Sigmoid colon (tissue), 7 donors: ENCODE measurements around the gene TFF2. TPM values are rescaled to one million over a fixed set of nuclear protein-coding genes. Genes with fewer than 3 reads are reported as not detected.
A peak's percentile ranks its signal among the peaks of the same experiment; 100 is the strongest.

Experiments used
- DNase-seq: peaks from one replicate; pipeline ENCODE4 v3.0.0-alpha.2; 2019
- H3K27ac ChIP-seq, 4 donors: fragments of 200-600 bp; sonication (generic); one replicate each; pipeline ENCODE4 v1.5.1; 2016 to 2019; ENCODE audit warnings: mild to moderate bottlenecking in 1 of 4
- H3K27me3 ChIP-seq, 3 donors: fragments of 200-600 bp; sonication (generic); one replicate each; pipeline ENCODE4 v1.5.1; 2019; ENCODE audit warnings: mild to moderate bottlenecking in 1 of 3
- H3K36me3 ChIP-seq, 4 donors: fragments of 200-600 bp; sonication (generic); one replicate each; pipeline ENCODE4 v1.5.1; 2016 to 2019
- H3K4me1 ChIP-seq, 4 donors: fragments of 200-600 bp; sonication (generic); one replicate each; pipeline ENCODE4 v1.5.1; 2017 to 2019
- H3K4me3 ChIP-seq, 4 donors: fragments of 200-600 bp; sonication (generic); one replicate each; pipeline ENCODE4 v1.5.1; 2017 to 2019; ENCODE audit warnings: mild to moderate bottlenecking in 2 of 4, moderate library complexity in 1 of 4
- H3K9me3 ChIP-seq, 4 donors: fragments of 200-600 bp in 3 of 4; sonication (generic) in 3 of 4; one replicate each; pipeline versions ENCODE4 v1.5.1 to v1.6.1; 2013 to 2019
- EP300 ChIP-seq, 4 donors: sonication (generic); formaldehyde crosslinking; IDR thresholded peaks; one replicate each; pipeline ENCODE4 v1.6.1; 2017; ENCODE audit warnings: antibody characterized with exemption in 4 of 4
- POLR2A ChIP-seq, 2 donors: fragments of 450-650 bp; IDR thresholded peaks; one replicate each; pipeline ENCODE4 v1.6.1; 2016; ENCODE audit warnings: antibody characterized with exemption in 2 of 2, mild to moderate bottlenecking in 2 of 2, moderate library complexity in 2 of 2
- POLR2AphosphoS5 ChIP-seq, 4 donors: sonication (generic); formaldehyde crosslinking; IDR thresholded peaks; one replicate each; pipeline ENCODE4 v1.6.1; 2017; ENCODE audit warnings: antibody characterized with exemption in 4 of 4
- WGBS, 2 donors: extraction: QIAGEN DNeasy Blood & Tissue Kit; methylation state at CpG; one replicate each; pipeline ENCODE4 v1.1.7; 2013; 5-methylcytosine and 5-hydroxymethylcytosine counted together
- intact Hi-C: fragments of 100-400 bp; cut with DNase I; formaldehyde crosslinking; loops from one replicate; pipeline ENCODE4 v1.15.1; 2023
- polyA plus RNA-seq, 3 donors: library from polyadenylated mRNA; stranded (reverse); fragments of 200-250 nt; gene quantifications; one replicate each; pipeline ENCODE4 v1.2.3, GENCODE V29; 2013
- total RNA-seq, 4 donors: library from RNA; depleted of rRNA; stranded (reverse); fragments of >200 nt; gene quantifications; one replicate each; pipeline ENCODE4 v1.1.0, GENCODE V29; 2016
- TF ChIP-seq, protein P1 (sequence below), 4 experiments: fragments of 450-650 bp in 3 of 4; fragments of 200-600 bp in 1 of 4; IDR thresholded peaks; one replicate each; pipeline ENCODE4 v1.5.1; 2016 to 2019; ENCODE audit warnings: antibody characterized with exemption in 4 of 4, mild to moderate bottlenecking in 3 of 4, moderate library complexity in 2 of 4
- donor health status: healthy with polysubstance abuse.
- donor health status: Bipolar disorder and iron deficiency.
- donor health status: healthy.

The TFF2 gene
- total and polyA plus RNA-seq, 7 donors, result 1.5 to 23.4 (median 3.0) TPM; not detected in 4

DNA sequence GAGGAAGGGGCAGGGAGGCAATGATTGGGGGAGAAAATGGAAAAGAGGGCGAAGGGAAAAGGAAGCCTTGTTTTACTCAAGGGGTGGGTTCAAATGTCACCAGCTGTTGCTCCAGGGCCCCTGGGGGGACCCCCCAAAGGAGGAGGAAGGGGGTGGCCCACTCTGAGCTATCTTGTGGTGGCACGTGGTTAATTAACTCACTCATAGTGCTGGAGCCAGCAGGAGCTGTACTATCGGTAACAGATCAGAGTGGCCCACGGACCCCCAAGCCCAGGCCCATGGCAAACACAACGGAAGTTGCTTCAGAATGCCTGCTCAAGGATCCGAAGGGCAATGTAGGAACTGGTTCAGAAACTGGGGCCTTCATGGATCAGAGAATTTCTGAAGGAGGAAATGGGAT, 7.2 kb downstream of the TFF2 start:
- TF ChIP-seq POLR2A (IDR thresholded peaks at IDR 0.05) (no peak), EP300 (IDR thresholded peaks at IDR 0.05) (no peak), POLR2AphosphoS5 (IDR thresholded peaks at IDR 0.05) (no peak)
- TF ChIP-seq, protein P1, sequence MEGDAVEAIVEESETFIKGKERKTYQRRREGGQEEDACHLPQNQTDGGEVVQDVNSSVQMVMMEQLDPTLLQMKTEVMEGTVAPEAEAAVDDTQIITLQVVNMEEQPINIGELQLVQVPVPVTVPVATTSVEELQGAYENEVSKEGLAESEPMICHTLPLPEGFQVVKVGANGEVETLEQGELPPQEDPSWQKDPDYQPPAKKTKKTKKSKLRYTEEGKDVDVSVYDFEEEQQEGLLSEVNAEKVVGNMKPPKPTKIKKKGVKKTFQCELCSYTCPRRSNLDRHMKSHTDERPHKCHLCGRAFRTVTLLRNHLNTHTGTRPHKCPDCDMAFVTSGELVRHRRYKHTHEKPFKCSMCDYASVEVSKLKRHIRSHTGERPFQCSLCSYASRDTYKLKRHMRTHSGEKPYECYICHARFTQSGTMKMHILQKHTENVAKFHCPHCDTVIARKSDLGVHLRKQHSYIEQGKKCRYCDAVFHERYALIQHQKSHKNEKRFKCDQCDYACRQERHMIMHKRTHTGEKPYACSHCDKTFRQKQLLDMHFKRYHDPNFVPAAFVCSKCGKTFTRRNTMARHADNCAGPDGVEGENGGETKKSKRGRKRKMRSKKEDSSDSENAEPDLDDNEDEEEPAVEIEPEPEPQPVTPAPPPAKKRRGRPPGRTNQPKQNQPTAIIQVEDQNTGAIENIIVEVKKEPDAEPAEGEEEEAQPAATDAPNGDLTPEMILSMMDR (IDR thresholded peaks at IDR 0.05), result no peak
- Histone ChIP-seq H3K36me3 (no peaks in the 10 kb centered on the region), H3K4me3 (no peak overlapping the region), H3K27me3 (peaks cover 0 to 6% (median 0%) of the 10 kb centered on the region in 3 donors), H3K4me1 (no peaks in the 10 kb centered on the region), H3K27ac (no peak overlapping the region), H3K9me3 (no peaks in the 10 kb centered on the region)
- WGBS, 2 donors, result 92 to 94% methylated on average over 6 of the region's 6 CpGs
- DNase-seq, result no peak
- intact Hi-C loops, result no loop called here

DNA sequence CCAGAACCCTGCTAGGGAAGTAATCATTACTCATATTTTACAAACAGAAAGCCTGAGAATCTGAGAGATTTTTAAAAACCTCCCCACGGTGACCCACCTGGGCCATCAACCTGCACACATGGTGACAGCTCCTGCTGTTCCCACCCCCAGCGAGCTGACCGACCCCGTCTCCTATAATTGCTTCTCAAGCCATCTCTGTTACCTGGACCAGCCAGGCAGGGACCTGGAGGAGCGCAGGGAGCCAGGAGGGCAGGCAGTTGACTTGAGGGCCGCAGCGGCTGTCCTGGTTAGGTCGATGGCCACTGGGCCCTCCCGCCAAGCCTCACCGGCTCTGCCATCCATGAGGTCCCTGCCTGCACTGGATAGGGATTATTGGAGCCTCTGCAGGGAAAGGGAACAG, 7.7 kb downstream of the TFF2 start:
- Histone ChIP-seq H3K4me1 (peaks cover 0 to 3% (median 0%) of the 10 kb centered on the region in 4 donors), H3K4me3 (no peak overlapping the region), H3K27me3 (peaks cover 0 to 2% (median 0%) of the 10 kb centered on the region in 3 donors), H3K9me3 (no peaks in the 10 kb centered on the region), H3K36me3 (no peaks in the 10 kb centered on the region), H3K27ac (no peak overlapping the region)
- intact Hi-C loops, result no loop called here
- 84 to 90% methylated on average over 10 of the region's 10 CpGs for WGBS, 2 donors
- TF ChIP-seq POLR2AphosphoS5 (IDR thresholded peaks at IDR 0.05) (no peak), EP300 (IDR thresholded peaks at IDR 0.05) (no peak), POLR2A (IDR thresholded peaks at IDR 0.05) (no peak)
- TF ChIP-seq, protein P1 (IDR thresholded peaks at IDR 0.05), result no peak
- DNase-seq, result no peak

DNA sequence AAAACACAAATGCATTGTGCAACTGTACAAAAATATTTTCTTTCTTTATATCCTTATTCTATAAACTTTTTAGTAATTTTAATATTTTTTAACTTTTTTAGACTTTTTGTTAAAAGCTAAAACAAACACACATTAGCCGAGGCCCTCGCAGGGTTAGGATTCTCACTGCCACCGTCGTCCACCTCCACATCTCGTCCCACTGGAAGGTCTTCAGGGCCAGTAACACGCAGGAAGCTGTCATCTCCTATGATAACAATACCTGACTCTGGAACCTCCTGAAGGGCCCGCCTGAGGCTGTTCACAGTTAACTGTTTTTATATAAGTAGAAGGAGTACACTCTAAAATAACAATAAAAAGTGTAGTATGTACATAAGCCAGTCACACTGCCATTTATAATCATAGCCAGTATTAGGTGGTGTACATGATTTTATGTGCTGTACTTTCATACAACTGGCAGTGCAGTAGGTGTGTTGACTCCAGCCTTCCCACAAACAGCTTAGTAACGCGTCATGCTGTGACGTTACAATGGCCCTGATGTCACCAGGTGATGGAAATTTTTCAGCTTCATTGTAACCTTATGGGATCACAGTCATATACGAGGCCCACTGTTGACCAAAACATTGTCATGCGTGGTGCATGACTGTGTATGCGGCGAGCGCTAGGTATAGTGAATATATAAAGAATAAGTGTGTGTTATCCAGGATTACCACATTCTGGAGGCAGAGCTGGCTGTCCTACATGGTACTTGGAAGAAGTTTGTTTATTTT, 8.8 kb downstream of the TFF2 start:
- no peaks in the 10 kb centered on the region for H3K9me3 ChIP-seq
- TF ChIP-seq POLR2AphosphoS5 (IDR thresholded peaks at IDR 0.05) (no peak), EP300 (IDR thresholded peaks at IDR 0.05) (no peak), POLR2A (IDR thresholded peaks at IDR 0.05) (no peak)
- TF ChIP-seq, protein P1 (IDR thresholded peaks at IDR 0.05), result no peak
- WGBS, 2 donors, result 83 to 90% methylated on average over 15 of the region's 15 CpGs
- peaks cover 0 to 7% (median 0%) of the 10 kb centered on the region in 4 donors for H3K4me1 ChIP-seq
- no peaks in the 10 kb centered on the region for H3K36me3 ChIP-seq
- intact Hi-C loops, result no loop called here
- no peak overlapping the region for H3K4me3 ChIP-seq
- H3K27ac ChIP-seq, result no peak overlapping the region
- no peak for DNase-seq
- peaks cover 0 to 2% (median 0%) of the 10 kb centered on the region in 3 donors for H3K27me3 ChIP-seq

DNA sequence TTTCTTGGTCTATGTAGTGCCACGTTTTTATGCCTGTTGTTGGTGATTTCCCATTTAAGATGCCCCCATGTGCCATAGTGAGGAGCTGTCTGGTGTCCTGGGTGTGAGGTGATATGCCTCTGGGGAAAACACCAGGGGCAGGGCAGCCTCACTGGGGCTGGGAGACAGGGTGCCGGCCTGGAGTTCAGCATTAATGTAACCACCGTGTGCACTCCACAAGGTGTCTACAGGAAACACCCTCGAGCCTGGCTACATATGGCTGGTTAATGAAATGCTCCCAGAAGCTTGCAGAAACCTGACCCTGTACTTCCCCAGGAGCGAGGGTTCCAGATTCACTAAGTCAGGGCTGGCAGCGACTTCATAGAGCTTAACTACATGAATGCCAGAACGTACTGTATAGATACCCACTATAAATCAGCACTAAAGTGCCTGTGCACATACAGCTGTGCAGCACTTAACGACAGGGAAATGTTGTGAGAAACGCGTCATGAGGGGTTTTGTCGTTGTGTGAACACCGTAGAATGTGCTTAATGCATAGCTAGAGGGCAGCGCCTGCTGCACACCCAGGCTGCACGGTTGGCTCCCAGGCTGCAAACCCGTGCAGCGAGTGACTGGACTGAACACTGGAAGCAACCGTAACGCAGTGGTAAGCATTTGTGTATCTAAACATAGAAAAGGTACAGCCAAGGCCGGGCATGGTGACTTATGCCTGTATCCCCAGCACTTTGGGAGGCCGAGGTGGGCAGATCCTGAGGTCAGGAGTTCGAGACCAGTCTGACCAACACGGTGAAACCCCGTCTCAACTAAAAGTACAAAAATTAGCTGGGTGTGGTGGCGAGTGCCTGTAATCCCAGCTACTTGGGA, 10.4 kb downstream of the TFF2 start:
- Histone ChIP-seq H3K4me1 (peaks cover 0 to 7% (median 0%) of the 10 kb centered on the region in 4 donors), H3K27me3 (peaks cover 0 to 11% (median 0%) of the 10 kb centered on the region in 3 donors), H3K9me3 (no peaks in the 10 kb centered on the region), H3K4me3 (no peak overlapping the region), H3K36me3 (no peaks in the 10 kb centered on the region), H3K27ac (no peak overlapping the region)
- DNase-seq, result peak; percentile 30
- TF ChIP-seq, protein P1 (IDR thresholded peaks at IDR 0.05), result no peak
- TF ChIP-seq POLR2A (IDR thresholded peaks at IDR 0.05), result no peak
- no peak for TF ChIP-seq EP300 (IDR thresholded peaks at IDR 0.05)
- no peak for TF ChIP-seq POLR2AphosphoS5 (IDR thresholded peaks at IDR 0.05)
- 85% methylated on average over 24 of the region's 24 CpGs for WGBS, 2 donors
- intact Hi-C loops, result no loop called here
